Activated T-cell treated with anti-CD3 and anti-CD28 coated beads, Interleukin-2, amount 50 U/mL, for 1 hour (primary cell): Measurements from ENCODE around the gene TLCD3B.
"Not testable (repeated sequence)": the region's sequence is repeated elsewhere in the genome, so short reads cannot be mapped to it uniquely, and the experiment has no call there.

Source experiments
- DNase-seq: peaks from one replicate; pipeline ENCODE4 v3.0.0-alpha.2; 2020

Gene TLCD3B

GRCh38 chr16:30060836-30061554, 29.9 kb upstream of the TLCD3B start:
- DNase-seq = no peak

- DNase-seq = no peak
Measured at GRCh38 chr16:30060346-30060745, 29.3 kb upstream of the TLCD3B start.

GRCh38 chr16:30054959-30055553, 24.0 kb upstream of the TLCD3B start:
- DNase-seq = peak; percentile 59

- no peak for DNase-seq
Measured at GRCh38 chr16:30054451-30054850, 23.4 kb upstream of the TLCD3B start.

- DNase-seq = no peak
Measured at GRCh38 chr16:30053376-30054015, 22.4 kb upstream of the TLCD3B start.

GRCh38 chr16:30052671-30053372, 21.8 kb upstream of the TLCD3B start:
- DNase-seq = peak; percentile 85

- no peak for DNase-seq
Measured at GRCh38 chr16:30051518-30051917, 20.4 kb upstream of the TLCD3B start.

- no peak for DNase-seq
Measured at GRCh38 chr16:30049871-30050270, 18.8 kb upstream of the TLCD3B start.

GRCh38 chr16:30046588-30046987, 15.5 kb upstream of the TLCD3B start:
- no peak for DNase-seq

GRCh38 chr16:30046178-30046577, 15.1 kb upstream of the TLCD3B start:
- no peak for DNase-seq

- DNase-seq = no peak
Measured at GRCh38 chr16:30041841-30042240, 10.8 kb upstream of the TLCD3B start.

GRCh38 chr16:30040690-30041089, 9.6 kb upstream of the TLCD3B start:
- not testable (repeated sequence) for DNase-seq

- no peak for DNase-seq
Measured at GRCh38 chr16:30040221-30040620, 9.2 kb upstream of the TLCD3B start.

GRCh38 chr16:30033270-30033669, 2.2 kb upstream of the TLCD3B start:
- DNase-seq = no peak

GRCh38 chr16:30032083-30032819, 1.2 kb upstream of the TLCD3B start:
- DNase-seq = peak; percentile 58

GRCh38 chr16:30031477-30031918, 427 bp upstream of the TLCD3B start:
- DNase-seq = no peak

- DNase-seq = no peak
Measured at GRCh38 chr16:30030011-30030685, 923 bp downstream of the TLCD3B start.

GRCh38 chr16:30028438-30029076, 2.5 kb downstream of the TLCD3B start:
- no peak for DNase-seq

- DNase-seq = no peak
Measured at GRCh38 chr16:30027588-30028437, 3.3 kb downstream of the TLCD3B start.

GRCh38 chr16:30026449-30026848, 4.6 kb downstream of the TLCD3B start:
- DNase-seq = no peak

- DNase-seq = no peak
Measured at GRCh38 chr16:30025574-30025973, 5.5 kb downstream of the TLCD3B start.
